ENCODE measurements around the gene RBM23.

- TF ChIP-seq CTCF (IDR thresholded peaks at IDR 0.05) (no peak), POLR2A (IDR thresholded peaks at IDR 0.05) (no peak)
Observed at GRCh38 chr14:22893706-22894105, 25.2 kb downstream of the RBM23 start.
